Psoas muscle (tissue), 8 donors: ENCODE measurements around the gene ZEB2. TPM values are rescaled to one million over a fixed set of nuclear protein-coding genes. Genes with fewer than 3 reads are reported as not detected.

Experiments
- ATAC-seq, 4 donors: fragments of 200-7000 bp; cut with Tn5 transposase; one replicate each; pipeline ENCODE4 v1.9.1; 2020; ENCODE audit warnings: moderate library complexity in 3 of 4, mild to moderate bottlenecking in 2 of 4
- DNase-seq, 2 donors: peaks; one replicate each; pipeline ENCODE4 v3.0.0-alpha.2; 2020
- H3K27ac ChIP-seq: fragments of 200-600 bp; one replicate; pipeline ENCODE4 v1.8.0; 2022
- H3K27me3 ChIP-seq, 3 donors: fragments of 200-600 bp in 1 of 3; one replicate each; pipeline versions ENCODE4 v1.6.1 to v1.8.0; 2013 to 2022; ENCODE audit warnings: low read length in 2 of 3, mild to moderate bottlenecking in 2 of 3, moderate library complexity in 1 of 3; ENCODE audit not compliant: insufficient read depth in 3 of 3
- H3K36me3 ChIP-seq, 2 donors: fragments of 200-600 bp in 1 of 2; one replicate each; pipeline versions ENCODE4 v1.6.1 to v1.8.0; 2013 to 2022; ENCODE audit warnings: low read depth in 1 of 2, mild to moderate bottlenecking in 1 of 2, moderate library complexity in 1 of 2; ENCODE audit not compliant: insufficient read depth in 1 of 2
- H3K4me1 ChIP-seq: fragments of 200-600 bp; one replicate; pipeline ENCODE4 v1.8.0; 2022
- H3K4me3 ChIP-seq: fragments of 200-600 bp; one replicate; pipeline ENCODE4 v1.8.0; 2022; ENCODE audit warnings: mild to moderate bottlenecking
- H3K9me3 ChIP-seq: fragments of 200-600 bp; one replicate; pipeline ENCODE4 v1.8.0; 2022
- CTCF ChIP-seq: fragments of 200-600 bp; IDR thresholded peaks from one replicate; pipeline ENCODE4 v1.8.0; 2022; ENCODE audit warnings: antibody characterized with exemption
- WGBS, 3 donors: extraction: QIAGEN DNeasy Blood & Tissue Kit; methylation state at CpG; one replicate each; pipeline versions ENCODE4 v1.1.6 to v1.1.7; 2013; 5-methylcytosine and 5-hydroxymethylcytosine counted together
- intact Hi-C, 2 donors: fragments of 100-400 bp; cut with DNase I; formaldehyde crosslinking; loops; one replicate each; pipeline versions ENCODE4 v1.11.0 to v1.14.2; 2022
- polyA plus RNA-seq, 3 donors: library from polyadenylated mRNA; stranded (reverse); fragments of 200-250 nt; gene quantifications; one replicate each; pipeline ENCODE4 v1.2.3, GENCODE V29; 2013
- total RNA-seq, 4 donors: library from RNA; stranded (reverse); fragmentation: NEBNext Ultra II Directional in 2 of 4; extraction: Animal tissue kit (Norgen Biotek cat#: 25700) in 2 of 4; gene quantifications; one replicate each; pipeline versions ENCODE4 v1.2.1 to v1.2.4, GENCODE V29; 2021 to 2023
- donor health status: healthy with polysubstance abuse.
- donor health status: DM: no; HTN: no; CAD: no; lungs with moderate emphysema.
- donor health status: Bipolar disorder and iron deficiency.
- donor health status: healthy.
- donor health status: DM: yes; HTN: yes; CAD: no.
- donor health status: DM: no; HTN: no; CAD: no.
- donor health status: DM: no; HTN: no; CAD: no.
- donor health status: DM: yes; HTN: yes; CAD: no.

Gene ZEB2
- total and polyA plus RNA-seq, 7 donors: 11.6 to 48.7 (median 23.3) TPM

- no peak overlapping the region for H3K4me3 ChIP-seq
- peaks cover 14% of the 10 kb centered on the region for H3K4me1 ChIP-seq
- ATAC-seq: no peak
- intact Hi-C loops: no loop called here
- peaks cover 3 to 9% of the 10 kb centered on the region in 2 donors for H3K36me3 ChIP-seq
- no peak for DNase-seq
- H3K9me3 ChIP-seq: no peaks in the 10 kb centered on the region
- no peak for TF ChIP-seq CTCF
- WGBS, 3 donors: 94 to 97% (median 94%) methylated on average over 15 of the region's 15 CpGs
- H3K27me3 ChIP-seq: no peaks in the 10 kb centered on the region
- H3K27ac ChIP-seq: no peak overlapping the region
These were observed 29.1 kb downstream of the ZEB2 start for GRCh38 chr2:144490857-144491256.

- intact Hi-C loops: no loop called here
- Histone ChIP-seq H3K27me3 (no peaks in the 10 kb centered on the region), H3K27ac (no peak overlapping the region), H3K36me3 (peaks cover 3 to 9% of the 10 kb centered on the region in 2 donors), H3K4me3 (no peak overlapping the region), H3K9me3 (no peaks in the 10 kb centered on the region), H3K4me1 (peaks cover 6% of the 10 kb centered on the region)
- DNase-seq (no peak), ATAC-seq (no peak)
- TF ChIP-seq CTCF: no peak
These were observed 29.9 kb downstream of the ZEB2 start for GRCh38 chr2:144490017-144490416.

GRCh38 chr2:144489315-144489916 is 30.5 kb downstream of the ZEB2 start:
- ATAC-seq (no peak), DNase-seq (no peak)
- peaks cover 3 to 9% of the 10 kb centered on the region in 2 donors for H3K36me3 ChIP-seq
- H3K4me1 ChIP-seq: peaks cover 3% of the 10 kb centered on the region
- intact Hi-C loops: no loop called here
- H3K27me3 ChIP-seq: no peaks in the 10 kb centered on the region
- H3K9me3 ChIP-seq: no peaks in the 10 kb centered on the region
- no peak overlapping the region for H3K27ac ChIP-seq
- no peak for TF ChIP-seq CTCF
- 75 to 81% (median 77%) methylated on average over 10 of the region's 10 CpGs for WGBS, 3 donors
- H3K4me3 ChIP-seq: no peak overlapping the region

GRCh38 chr2:144484201-144484948 is 35.5 kb downstream of the ZEB2 start:
- no peak overlapping the region for H3K27ac ChIP-seq

More at GRCh38 chr2:144484201-144484948, 35.5 kb downstream of the ZEB2 start:
- H3K4me1 ChIP-seq: peaks cover 21% of the 10 kb centered on the region
- no peaks in the 10 kb centered on the region for H3K27me3 ChIP-seq
- no peak overlapping the region for H3K4me3 ChIP-seq
- TF ChIP-seq CTCF: no peak
- ATAC-seq (no peak), DNase-seq (no peak)
- H3K9me3 ChIP-seq: no peaks in the 10 kb centered on the region
- no peaks in the 10 kb centered on the region for H3K36me3 ChIP-seq
- 44 to 52% (median 48%) methylated on average over 5 of the region's 5 CpGs for WGBS, 3 donors
- intact Hi-C loops: no loop called here
